Measurements from ENCODE around the gene FRAS1.

GRCh38 chr4:78336093-78336943, 279.2 kb downstream of the FRAS1 start:
- TF ChIP-seq CTCF (IDR thresholded peaks at IDR 0.05) (no peak), EZH2 (IDR thresholded peaks at IDR 0.05; ENCODE audit: borderline replicate concordance, insufficient read depth, low read depth, low read length, poor library complexity, severe bottlenecking) (no peak)
